Measurements from ENCODE around the gene OLR1.
"Not testable (repeated sequence)": the region's sequence is repeated elsewhere in the genome, so short reads cannot be mapped to it uniquely, and the experiment has no call there.

Gene OLR1

DNA sequence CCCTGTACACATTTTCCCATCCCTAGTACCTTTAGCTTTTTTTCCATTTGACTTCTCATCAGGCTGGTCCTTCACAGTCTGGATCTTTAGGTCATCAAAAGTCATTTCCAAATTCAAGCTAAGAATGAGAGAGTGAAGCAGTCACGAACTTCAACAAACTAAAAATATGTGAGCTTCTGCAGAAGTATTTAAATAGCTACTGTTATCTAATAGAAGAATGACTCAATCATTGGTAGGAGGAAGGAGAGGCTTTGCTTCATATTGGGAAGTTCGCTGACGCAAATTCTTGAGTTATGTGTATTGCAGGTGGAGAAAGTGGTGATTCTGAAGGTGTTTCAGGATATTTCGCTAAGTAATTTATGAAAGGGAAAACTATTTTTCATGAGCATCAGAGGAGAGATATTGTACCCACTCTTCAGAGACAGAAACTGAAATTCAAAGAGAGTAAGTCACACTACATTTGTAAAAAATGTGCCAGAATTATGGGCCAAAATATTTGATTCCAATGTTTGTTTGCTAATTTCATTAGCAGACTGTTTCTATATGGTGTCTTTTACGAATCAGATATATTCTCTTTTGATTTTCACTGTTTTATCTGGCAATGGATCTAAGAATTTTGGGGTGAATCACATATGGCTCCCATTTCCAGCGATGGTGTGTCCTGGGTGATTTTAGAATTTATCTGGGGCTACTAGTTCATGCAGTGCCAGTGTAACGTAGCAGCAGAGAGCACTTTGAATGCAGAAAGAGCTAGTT lies at the start of gene OLR1:
TSS of gene OLR1 (minus strand) at position 160 of the 756 bp plus-strand sequence. CDS start at position 105, 55 bp downstream.
- DNase-seq: no peak

DNA sequence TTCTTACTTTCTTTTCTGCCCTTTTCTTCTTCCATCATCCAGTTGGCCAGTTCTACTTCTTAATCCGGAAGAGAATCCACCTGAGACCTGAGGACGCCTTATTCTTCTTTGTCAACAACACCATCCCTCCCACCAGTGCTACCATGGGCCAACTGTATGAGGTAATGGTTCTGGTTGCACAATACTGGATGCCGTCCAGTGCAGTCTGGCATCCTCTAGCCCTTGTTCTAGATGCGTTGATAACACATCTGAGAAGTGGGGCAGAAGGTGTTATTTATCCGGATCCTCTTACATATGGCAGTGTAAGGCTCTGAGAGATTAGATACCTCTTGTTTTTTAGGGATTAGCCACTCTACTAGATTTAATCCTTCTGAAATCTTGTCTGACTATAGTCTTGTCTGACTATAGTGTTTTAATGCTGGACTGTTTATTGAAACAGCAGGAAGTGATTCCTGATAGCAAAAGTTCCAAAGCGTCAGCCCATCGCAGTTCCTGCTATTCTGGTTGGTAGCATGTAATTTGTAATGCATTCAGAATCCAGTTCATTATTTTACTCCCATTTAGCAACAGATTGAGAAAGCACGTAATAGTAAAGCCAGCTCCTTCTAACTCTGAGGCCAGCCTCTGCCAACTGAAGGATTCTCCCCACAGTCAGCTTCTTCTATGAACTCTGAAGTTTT lies 48.6 kb upstream of the OLR1 start:
- DNase-seq: no peak

DNA sequence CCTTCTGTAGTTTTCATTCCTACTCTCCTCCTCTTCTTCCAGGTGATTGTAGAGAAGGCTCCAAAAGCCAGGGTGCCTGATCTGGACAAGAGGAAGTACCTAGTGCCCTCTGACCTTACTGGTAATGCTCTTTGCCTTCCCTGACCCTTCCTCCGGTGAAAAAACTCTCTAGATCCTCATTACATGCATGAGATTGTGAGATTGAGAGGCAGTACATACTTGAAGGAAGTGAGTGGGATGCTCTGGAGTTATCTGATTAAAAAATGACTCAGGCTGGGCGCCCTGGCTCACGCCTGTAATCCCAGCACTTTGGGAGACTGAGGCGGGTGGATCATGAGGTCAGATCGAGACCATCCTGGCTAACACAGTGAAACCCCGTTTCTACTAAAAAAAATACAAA lies 46.1 kb upstream of the OLR1 start:
- no peak for DNase-seq

DNA sequence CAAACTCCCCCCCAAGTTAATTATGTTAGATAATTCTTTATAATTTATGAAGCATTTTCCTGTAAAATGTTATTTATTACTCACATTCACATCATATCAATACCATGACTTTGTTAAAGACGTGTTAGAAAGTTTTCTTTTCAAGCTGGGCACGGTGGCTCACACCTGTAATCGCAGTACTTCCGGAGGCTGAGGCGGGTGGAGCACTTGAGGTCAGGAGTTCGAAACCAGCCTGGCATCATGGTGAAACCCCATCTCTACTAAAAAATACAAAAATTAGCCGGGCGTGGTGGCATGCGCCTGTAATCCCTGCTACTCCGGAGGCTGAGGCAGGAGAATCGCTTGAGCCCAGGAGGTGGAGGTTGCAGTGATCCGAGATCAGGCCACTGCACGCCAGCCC lies 44.0 kb upstream of the OLR1 start:
- not testable (repeated sequence) for DNase-seq

DNA sequence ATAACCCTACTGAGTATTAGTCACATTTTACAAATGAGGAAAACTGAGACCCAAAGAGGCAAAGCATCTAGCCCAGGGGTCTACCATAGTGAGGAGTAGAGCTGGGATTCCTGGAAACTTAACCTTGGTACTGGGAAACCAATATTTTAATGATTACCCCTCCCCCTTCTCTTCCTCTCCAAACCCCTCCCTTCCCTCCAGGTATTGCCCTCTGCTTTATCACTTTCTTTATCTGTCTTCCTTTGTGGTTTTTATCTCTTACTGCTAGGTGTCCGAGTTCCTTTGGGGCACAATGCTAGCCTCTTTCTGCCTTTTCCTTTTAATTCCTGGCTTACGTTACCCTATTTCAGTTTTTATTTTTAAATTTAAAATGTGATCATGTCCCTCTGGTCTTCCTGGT lies 43.5 kb upstream of the OLR1 start:
- DNase-seq: no peak

DNA sequence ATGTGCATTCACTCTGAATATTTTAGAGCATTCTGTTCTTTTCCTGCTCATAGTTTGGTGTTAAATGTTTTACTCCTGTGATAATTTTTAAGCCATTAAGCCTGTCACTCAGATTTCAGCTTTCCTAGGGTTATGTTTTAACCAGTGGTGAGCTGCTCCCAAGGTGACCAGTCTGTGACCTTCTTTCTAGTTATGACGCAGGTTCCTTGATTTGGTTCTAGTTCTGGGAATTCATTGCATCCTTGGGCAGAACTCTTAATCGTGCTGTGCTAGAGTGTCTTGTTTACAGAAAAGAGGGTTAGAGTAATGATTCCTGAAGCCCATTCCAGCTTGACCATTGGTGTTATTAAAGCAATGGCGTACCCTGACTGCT lies 42.9 kb upstream of the OLR1 start:
- no peak for DNase-seq

DNA sequence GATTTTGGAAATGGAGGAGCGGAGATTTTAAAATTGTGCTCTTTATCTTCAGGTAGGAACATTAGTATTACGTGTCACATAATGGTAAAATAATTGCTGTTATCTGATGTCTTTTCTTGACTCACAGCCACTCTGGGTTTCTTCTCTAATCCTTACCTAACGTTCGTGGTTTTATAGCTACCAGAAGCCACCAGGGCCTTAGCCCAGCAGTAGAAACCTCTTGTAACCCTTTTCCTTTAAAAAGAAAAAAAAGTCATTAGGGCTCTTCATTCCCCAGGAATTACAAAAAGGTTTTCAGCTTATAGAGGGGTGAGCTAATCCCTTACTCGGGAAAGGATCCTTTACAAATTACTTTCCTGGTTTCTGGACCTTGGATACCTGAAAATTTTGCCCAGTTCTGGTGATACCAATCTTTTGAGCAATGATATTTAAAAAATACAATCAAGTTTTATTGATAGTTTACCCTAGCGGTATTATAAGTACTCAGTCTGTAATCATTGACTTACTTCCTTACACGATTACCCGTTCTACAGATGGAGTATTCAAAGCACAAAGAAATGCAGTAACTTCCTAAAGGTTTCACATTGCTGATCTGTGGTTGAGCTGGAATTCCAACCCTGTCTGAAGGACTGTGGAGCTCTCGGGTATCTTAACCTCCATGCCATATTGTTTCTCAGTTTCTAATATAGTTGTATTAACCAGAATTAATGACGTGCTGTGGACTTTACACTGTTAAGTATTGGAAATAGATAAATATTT lies 42.4 kb upstream of the OLR1 start:
- no peak for DNase-seq

DNA sequence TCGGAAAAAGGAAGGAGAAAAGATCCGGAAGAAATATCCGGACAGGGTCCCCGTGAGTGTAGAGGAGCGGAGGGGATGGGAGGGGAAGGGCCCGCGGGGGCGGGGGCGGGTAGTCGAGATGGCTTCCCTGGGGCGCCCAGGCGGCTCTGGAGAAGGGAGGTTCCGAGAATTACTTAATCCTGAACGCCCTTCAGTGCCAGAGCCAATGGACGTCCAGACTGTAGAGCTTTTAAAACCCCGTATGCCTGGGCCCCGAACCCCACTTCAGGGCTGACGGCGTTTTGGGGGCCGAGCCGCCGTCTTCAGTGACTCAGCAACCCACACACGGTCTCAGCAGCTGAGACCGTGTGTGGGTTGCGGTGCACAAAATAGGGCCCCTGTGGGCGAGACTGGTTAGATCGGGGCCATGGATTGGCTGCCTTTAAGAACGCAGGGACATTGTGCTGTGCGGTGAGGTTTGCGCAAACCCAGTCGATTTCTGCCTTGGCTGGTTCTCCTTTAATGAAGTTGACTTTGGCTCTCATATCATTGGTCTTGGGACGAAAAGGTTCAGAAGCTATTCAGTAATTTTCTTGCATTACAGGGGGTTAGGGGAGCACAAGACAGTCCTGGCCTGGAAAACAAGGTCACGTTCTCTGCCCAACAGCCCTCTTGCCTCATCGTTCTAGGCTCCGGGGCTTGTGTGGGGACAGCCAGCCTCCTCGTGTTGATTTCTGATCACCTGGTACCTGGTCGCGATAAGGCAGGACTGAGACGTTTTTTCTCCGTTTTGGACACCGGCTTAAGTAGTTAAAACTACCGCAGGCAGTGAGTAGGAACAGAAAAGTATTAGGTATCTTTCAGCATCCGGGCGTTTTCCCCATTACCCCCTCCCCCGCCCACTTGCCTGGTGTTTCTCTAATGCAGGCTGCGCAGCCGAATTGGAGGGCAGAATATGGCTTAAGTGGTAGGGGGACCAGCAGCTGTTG lies 41.5 kb upstream of the OLR1 start:
- peak; percentile 80 for DNase-seq

DNA sequence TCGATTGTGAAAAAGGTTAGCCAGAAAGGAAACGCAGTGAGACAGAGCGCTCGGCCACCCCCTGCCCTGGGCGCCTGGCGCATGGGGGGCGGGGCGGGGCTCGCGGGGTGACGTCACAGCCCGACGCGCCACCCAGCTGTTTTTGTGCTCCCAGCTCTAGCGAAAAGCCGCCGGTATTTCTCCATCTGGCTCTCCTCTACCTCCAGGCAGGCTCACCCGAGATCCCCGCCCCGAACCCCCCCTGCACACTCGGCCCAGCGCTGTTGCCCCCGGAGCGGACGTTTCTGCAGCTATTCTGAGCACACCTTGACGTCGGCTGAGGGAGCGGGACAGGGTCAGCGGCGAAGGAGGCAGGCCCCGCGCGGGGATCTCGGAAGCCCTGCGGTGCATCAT lies 40.8 kb upstream of the OLR1 start, which contains the start of gene GABARAPL1:
TSS of gene GABARAPL1 (plus strand) at position 139 of the 393 bp plus-strand sequence. CDS start at position 392, 253 bp downstream.
- peak; percentile 88 for DNase-seq

DNA sequence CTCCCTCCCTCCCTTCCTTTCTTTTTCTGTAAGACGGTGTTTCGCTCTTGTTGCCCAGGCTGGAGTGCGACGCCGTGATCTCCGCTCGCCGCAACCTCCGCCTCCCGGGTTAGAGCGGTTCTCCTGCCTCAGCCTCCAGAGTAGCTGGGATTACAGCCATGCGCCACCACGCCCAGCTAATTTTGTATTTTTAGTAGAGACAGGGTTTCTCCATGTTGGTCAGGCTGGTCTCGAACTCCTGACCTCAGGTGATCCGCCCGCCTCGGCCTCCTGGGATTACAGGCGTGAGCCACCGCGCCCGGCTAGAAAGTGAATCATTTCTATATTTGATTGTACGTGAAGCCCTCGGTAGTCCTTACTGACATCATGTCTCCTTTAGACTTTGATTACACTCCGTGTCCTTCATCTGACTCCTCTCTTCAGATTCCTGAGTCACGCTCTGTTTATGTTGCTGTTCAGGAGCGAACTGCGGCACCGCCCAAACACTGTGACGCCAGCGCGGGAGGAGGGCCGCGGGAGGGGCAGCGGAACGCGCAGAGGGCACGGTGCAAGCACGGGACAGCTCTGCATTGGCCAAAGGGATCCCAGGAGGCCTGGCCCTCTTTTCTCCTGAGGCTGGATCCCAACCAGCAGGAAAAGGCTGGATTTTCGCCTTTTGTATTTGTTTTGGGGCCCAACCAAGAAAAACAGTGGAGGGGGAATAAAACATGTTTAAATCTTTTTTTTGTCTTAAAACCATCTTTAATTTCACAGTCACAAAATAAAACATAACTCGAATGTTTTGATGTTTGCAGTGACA lies 40.2 kb upstream of the OLR1 start:
- DNase-seq: peak; percentile 93

DNA sequence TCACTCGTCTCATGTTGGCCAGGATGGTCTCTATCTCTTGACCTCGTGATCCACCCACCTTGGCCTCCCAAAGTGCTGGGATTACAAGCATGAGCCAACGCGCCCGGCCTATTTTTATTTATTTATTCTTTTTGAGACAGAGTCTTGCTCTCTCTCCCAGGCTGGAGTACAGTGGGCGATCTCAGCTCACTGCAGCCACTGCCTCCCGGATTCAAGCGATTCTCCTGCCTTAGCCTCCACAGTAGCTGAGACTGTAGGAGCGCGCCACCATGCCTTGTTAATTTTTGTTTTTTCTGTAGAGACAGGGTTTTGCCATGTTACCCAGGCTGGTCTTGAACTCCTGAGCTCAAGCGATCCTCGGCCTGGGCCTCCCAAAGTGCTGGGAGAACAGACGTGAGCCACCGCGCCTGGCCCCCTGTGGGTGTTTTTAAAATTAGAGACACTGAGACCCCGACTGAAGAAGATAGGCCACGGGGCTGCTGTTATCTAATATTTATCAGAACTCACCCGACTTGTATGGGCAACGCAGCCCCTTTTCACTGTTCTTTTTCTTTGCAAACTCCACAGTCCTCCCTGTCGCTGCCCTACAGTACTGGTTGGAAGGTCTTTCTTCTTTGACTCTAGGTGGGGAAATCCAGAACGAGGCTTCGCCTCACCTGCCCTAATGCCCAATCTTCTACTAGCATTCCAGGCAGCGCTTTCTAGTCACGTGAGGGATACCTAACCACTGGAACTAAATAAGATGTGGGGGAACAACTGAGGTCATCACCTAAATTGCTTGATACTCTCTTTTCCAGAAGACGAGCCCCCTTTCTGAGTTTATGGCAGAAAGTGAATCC lies 39.4 kb upstream of the OLR1 start:
- DNase-seq: no peak

DNA sequence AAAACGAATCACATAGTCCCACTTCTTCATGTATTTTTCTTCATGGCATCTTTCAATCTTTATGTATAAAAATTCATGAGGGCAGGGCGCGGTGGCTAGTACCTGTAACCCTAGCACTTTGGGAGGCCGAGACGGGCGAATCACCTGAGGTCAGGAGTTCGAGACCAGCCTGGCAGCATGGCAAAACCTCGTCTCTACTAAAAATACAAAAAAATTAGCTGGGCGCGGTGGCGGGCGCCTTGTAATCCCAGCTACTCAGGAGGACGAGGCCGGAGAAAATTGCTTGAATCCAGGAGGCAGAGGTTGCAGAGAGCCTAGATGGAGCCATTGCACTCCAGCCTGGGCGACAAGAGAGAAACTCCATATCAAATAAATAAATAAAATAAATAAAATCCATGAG lies 38.3 kb upstream of the OLR1 start:
- DNase-seq: no peak

DNA sequence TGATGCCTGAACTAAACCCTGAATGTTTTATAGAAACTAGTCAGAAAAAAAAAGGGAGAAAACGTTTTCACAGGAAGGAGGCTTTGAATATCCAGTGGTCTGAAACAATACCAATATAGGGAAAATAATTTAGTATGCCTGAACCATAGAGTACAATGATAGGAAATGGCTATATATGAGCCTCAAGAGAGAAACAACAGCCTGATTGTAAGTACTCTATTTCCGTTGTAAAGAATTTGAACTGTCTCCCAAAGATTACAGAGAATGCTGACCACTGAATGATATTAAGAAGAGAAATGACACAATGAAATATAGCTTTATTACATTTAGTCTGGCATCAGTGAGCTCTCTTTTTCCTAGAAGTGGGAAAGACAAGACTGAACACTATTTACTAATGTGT lies 35.2 kb upstream of the OLR1 start:
- DNase-seq: no peak

DNA sequence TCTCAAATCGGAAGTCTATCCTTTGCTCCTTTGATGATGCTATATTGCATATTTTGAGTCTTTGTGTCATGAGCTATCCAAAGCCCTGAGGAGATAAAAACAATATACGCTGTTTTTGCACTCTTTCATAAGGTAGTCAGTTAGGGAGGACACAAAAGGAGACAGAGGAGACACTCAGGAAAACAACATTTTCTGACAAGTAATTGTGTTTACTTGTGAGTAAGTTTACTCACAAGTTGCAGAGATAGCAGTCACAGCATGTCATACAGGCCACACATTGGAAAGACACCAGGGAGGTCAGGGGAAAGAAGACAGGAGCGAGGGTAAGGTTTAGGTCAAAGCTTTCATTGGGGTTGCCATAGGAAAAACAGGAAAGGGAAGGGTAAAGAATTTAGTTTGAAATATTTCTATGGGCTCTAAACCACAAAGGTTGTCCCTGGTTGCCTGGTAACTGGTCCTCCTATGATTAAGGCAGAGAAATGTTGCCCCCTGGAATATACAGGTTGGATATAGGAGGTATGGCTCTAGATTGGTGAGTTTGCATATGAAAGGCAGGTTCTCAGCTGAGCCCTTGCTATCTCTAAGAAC lies 33.4 kb upstream of the OLR1 start:
- no peak for DNase-seq

DNA sequence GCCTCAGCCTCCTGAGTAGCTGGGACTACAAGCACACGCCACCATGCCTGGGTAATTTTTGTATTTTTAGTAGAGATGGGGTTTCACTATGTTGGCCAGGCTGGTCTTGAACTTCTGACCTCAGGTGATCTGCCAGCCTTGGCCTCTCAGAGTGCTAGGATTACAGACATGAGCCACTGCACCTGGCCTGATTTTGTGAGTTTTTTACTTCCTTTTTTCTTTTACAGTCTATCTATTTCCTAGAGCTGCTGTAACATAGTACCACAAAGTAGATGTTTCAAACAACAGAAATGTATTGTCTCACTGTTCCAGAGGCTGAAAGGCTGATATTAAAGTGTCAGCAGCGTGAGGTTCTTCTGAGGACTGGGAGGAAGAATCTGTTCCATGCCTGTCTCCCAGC lies 32.6 kb upstream of the OLR1 start:
- DNase-seq: not testable (repeated sequence)

DNA sequence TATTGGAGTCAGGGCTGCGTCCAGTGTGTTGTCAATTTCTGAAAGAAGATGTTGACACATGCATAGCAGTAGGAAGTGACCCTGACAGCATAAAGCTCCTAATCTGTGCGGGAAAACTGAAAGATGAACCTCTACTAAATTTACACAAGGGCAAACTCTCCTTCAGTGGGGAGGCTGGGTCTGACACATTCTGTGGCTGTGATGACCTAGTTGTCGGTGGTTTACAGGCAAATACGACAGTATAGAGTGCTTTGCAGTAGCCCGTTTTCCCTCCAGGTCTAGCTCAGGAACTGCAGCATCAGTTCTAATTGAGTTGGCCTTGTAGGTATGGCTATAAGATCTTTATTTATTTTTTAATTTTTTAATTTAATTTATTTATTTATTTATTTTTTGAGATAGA lies 25.9 kb upstream of the OLR1 start:
- no peak for DNase-seq

DNA sequence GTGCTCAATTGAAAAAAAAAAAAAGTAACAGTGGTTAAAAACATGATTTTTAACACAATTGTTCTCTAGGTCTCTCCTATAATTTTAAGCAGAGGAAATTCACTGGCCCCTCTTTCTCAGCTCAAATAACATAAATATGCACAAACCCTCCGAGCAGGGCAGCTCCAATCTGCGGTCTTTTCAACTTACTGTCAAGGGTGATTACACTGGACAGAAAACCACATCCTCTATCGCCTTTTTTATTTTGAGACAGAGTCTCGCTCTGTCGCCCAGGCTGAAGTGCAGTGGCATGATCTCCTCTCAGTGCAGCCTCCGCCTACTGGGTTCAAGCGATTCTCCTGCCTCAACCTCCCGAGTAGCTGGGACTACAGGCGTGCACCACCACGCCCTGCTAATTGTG lies 24.3 kb upstream of the OLR1 start:
- DNase-seq: no peak

DNA sequence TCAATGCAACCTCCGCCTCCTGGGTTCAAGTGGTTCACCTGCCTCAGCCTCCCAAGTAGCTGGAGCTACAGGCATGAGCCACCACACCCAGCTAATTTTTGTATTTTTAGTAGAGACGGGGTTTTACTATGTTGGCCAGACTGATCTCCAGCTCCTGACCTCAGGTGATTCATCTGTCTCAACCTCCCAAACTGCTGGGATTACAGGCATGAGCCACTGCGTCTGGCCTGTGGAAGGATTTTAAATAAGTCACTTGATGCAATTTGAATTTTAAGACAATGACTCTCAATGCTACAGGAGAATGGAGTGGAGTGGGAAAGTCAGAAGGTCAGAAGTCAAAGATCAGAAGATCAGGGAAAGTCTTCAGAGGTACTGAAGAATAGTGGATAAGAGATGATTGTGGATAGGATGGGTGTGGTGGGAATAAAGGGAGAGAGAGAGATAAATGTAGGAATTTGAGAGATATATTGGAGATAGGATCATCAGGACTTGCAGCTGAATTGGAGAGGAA lies 22.3 kb upstream of the OLR1 start:
- DNase-seq: no peak

DNA sequence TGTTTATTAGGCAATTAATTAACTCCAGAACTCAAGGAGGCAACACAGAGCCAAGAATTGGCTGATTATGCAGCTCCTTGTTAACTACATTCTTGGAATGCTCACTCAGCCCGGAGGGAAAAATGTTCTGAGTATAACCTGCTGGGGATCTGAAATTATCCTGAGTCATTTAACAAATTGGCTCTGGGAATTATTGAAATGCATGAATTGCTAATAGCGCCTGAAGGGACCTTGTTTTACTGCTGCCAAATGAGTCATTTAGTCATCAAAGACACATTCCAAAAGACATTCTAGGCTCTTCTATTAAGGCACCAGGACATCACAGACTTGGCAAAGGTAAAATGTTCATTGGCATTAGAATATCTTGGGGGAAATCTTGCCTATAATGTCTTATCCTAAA lies 19.9 kb upstream of the OLR1 start:
- DNase-seq: no peak
